Adrenal gland (tissue), 12 donors: ENCODE data around the gene ARHGAP26. TPM values are rescaled to one million over a fixed set of nuclear protein-coding genes. Genes with fewer than 3 reads are reported as not detected.

ENCODE experiments used
- DNase-seq, 7 donors: peaks; one replicate each; pipeline ENCODE4 v3.0.0-alpha.2; 2019 to 2020
- H3K27ac ChIP-seq, 5 donors: fragments of 200-600 bp; sonication (generic) in 4 of 5; 1 replicate in 3 of 5; 2 replicates in 2 of 5; pipeline versions ENCODE4 v1.5.1 to v1.8.0; 2016 to 2020; ENCODE audit warnings: mild to moderate bottlenecking in 1 of 5
- H3K27me3 ChIP-seq: fragments of 200-600 bp; 2 replicates; pipeline ENCODE4 v1.8.0; 2021
- H3K36me3 ChIP-seq, 2 donors: fragments of 200-600 bp; replicated peaks in 1 of 2; 1 replicate in 1 of 2; 2 replicates in 1 of 2; pipeline versions ENCODE4 v1.5.1 to v1.8.0; 2018 to 2022
- H3K4me1 ChIP-seq, 2 donors: fragments of 200-600 bp; replicated peaks in 1 of 2; 1 replicate in 1 of 2; 2 replicates in 1 of 2; pipeline versions ENCODE4 v1.5.1 to v1.8.0; 2018 to 2021
- H3K4me3 ChIP-seq, 4 donors: fragments of 200-600 bp; sonication (generic) in 3 of 4; one replicate each; pipeline ENCODE4 v1.5.1; 2016 to 2018
- H3K9me3 ChIP-seq, 3 donors: fragments of 200-600 bp; sonication (generic) in 1 of 3; replicated peaks in 1 of 3; 1 replicate in 2 of 3; 2 replicates in 1 of 3; pipeline versions ENCODE4 v1.5.1 to v1.8.0; 2016 to 2021
- POLR2A ChIP-seq, 2 donors: fragments of 450-650 bp; IDR thresholded peaks; one replicate each; pipeline ENCODE4 v1.6.1; 2017; ENCODE audit warnings: antibody characterized with exemption in 2 of 2, mild to moderate bottlenecking in 2 of 2, moderate library complexity in 1 of 2
- WGBS, 4 donors: extraction: QIAGEN DNeasy Blood & Tissue Kit in 2 of 4; methylation state at CpG; one replicate each; pipeline versions ENCODE4 v1.1.5 to v1.1.7; 2013 to 2017; 5-methylcytosine and 5-hydroxymethylcytosine counted together
- intact Hi-C, 2 donors: fragments of 100-400 bp; cut with DNase I; formaldehyde crosslinking; loops; one replicate each; pipeline versions ENCODE4 v1.14.1 to v1.15.0; 2022 to 2023
- polyA plus RNA-seq, 3 donors: library from polyadenylated mRNA; stranded (reverse); fragments of 200-250 nt in 2 of 3; fragments of 350-450 nt in 1 of 3; fragmentation: Illumina TruSeq in 1 of 3; extraction: RNeasy Lipid Tissue Mini Kit (QIAGEN cat#74804) in 1 of 3; gene quantifications; one replicate each; pipeline ENCODE4 v1.2.3, GENCODE V29; 2013 to 2014
- total RNA-seq, 9 donors: library from RNA; depleted of rRNA in 4 of 9; stranded (reverse); fragments of >200 nt in 4 of 9; fragments of 120-200 nt in 1 of 9; fragmentation: NEBNext Ultra II Directional in 1 of 9; extraction: Animal tissue kit (Norgen Biotek cat#: 25700) in 1 of 9; gene quantifications; one replicate each; pipeline versions ENCODE4 v1.1.0 to v1.2.4, GENCODE V29; 2013 to 2023
- TF ChIP-seq, protein P1 (sequence below), 6 experiments: fragments of 450-650 bp in 4 of 6; fragments of 200-600 bp in 2 of 6; sonication (generic) in 1 of 6; IDR thresholded peaks; 1 replicate in 5 of 6; 2 replicates in 1 of 6; pipeline versions ENCODE4 v1.5.1 to v1.8.0; 2016 to 2021; ENCODE audit warnings: antibody characterized with exemption in 6 of 6, mild to moderate bottlenecking in 2 of 6, moderate library complexity in 1 of 6
- donor health status: healthy with polysubstance abuse.
- donor health status: Bipolar disorder and iron deficiency.
- donor health status: DM: yes; HTN: yes; CAD: no.
- donor health status: DM: no; HTN: no; CAD: no.
- donor health status: DM: no; HTN: no; CAD: no.
- donor health status: DM: yes; HTN: yes; CAD: no.

ARHGAP26 gene
- total and polyA plus RNA-seq, 12 donors, result 3.0 to 21.7 (median 10.8) TPM

DNA sequence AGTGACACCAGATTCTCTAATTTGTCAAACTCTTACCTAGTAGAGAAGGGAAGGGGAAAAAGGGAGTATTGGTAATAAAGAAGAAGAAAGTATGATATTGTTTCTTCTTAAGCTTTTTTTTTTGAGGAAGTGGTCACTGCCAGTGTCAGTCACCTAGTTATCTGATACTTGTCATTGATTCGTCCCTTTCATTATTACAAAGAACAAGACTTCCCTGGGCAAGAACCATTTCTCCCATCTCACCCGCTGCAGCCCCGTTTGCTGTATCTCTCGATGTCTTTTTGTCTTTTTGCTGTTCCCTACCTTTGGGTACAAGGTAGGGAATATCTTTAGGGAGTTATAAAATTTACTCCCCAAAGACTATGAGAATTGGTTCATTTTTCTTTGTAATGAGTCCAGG lies 249.0 kb downstream of the ARHGAP26 start:
- TF ChIP-seq, protein P1, sequence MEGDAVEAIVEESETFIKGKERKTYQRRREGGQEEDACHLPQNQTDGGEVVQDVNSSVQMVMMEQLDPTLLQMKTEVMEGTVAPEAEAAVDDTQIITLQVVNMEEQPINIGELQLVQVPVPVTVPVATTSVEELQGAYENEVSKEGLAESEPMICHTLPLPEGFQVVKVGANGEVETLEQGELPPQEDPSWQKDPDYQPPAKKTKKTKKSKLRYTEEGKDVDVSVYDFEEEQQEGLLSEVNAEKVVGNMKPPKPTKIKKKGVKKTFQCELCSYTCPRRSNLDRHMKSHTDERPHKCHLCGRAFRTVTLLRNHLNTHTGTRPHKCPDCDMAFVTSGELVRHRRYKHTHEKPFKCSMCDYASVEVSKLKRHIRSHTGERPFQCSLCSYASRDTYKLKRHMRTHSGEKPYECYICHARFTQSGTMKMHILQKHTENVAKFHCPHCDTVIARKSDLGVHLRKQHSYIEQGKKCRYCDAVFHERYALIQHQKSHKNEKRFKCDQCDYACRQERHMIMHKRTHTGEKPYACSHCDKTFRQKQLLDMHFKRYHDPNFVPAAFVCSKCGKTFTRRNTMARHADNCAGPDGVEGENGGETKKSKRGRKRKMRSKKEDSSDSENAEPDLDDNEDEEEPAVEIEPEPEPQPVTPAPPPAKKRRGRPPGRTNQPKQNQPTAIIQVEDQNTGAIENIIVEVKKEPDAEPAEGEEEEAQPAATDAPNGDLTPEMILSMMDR (IDR thresholded peaks at IDR 0.05), result no peak
- TF ChIP-seq POLR2A (IDR thresholded peaks at IDR 0.05), result no peak
- Histone ChIP-seq H3K4me1 (peaks cover 0 to 22% of the 10 kb centered on the region in 2 donors), H3K4me3 (no peak overlapping the region), H3K27me3 (no peaks in the 10 kb centered on the region), H3K9me3 (no peaks in the 10 kb centered on the region), H3K36me3 (no peaks in the 10 kb centered on the region), H3K27ac (no peak overlapping the region)
- intact Hi-C loops, result no loop called here
- whole genome bisulfite sequencing, 4 donors, result 87 to 94% (median 90%) methylated on average over 4 of the region's 4 CpGs
- no peak for DNase-seq

DNA sequence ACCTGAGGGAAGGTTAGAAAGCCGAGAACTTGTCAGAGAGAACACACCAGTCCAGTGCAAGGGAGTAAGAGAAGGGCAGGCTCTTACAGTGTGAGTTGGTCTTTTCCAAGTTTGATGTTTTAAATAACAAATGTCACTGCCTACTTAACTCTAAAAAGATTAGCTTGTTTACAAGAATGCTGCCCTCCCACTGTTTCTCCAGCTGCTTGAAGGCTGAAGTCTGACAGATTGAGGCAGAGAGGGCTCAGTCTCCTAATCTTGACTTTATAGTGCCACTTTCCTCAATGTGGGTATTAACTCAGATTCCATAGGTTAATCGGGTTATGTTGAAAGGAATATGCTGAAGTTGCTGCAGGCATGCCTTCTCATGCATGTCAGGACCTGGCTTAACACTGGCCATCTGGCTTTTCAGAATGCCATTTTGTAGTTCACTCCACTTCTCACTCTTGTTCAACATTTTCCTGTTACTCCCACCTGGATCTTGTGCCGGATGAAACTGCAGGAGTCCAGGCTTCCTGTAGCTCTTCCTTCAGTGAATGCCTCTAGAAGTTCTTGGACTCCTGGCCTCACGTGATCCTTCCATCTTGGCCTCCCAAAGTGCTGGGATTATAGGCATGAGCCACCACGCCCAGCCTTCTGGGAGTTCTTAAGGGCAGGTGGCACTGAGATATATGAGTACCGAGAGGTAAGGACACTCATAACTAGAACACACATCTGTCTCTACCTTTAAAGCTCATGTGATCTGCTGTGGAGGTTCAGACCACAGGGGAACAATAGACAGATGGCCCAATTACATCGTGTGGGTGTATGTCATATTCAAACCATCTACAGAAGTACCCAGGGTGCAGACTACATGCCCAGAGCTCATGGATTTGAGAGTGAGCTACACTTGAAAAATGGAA lies 249.7 kb downstream of the ARHGAP26 start:
- WGBS, 4 donors, result 85 to 88% (median 87%) methylated on average over 7 of the region's 7 CpGs
- TF ChIP-seq POLR2A (IDR thresholded peaks at IDR 0.05), result no peak
- TF ChIP-seq, protein P1 (IDR thresholded peaks at IDR 0.05), result no peak
- intact Hi-C loops, result no loop called here

DNA sequence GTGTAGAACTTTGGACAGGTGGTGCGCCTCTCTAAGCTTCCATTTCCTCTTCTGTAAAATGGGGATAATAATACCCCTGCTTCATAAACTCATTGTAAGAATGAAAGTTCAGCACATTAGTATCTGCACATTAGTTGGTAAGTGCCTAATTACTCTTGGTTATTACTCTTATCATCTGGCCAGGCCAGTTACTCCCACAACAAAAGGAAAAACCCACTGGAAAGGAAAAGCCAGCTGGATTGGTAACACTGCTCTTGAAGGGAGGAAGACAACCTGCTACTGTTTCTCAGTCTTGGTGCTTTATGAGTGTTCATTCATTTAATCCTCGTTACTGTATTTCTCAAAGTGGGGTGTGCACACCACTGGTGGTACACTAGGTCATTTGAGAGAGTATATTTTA lies 251.4 kb downstream of the ARHGAP26 start:
- Histone ChIP-seq H3K4me1 (peaks cover 0 to 22% of the 10 kb centered on the region in 2 donors), H3K36me3 (no peaks in the 10 kb centered on the region), H3K27me3 (no peaks in the 10 kb centered on the region), H3K9me3 (no peaks in the 10 kb centered on the region), H3K27ac (no peak overlapping the region), H3K4me3 (no peak overlapping the region)
- intact Hi-C loops, result no loop called here
- TF ChIP-seq POLR2A (IDR thresholded peaks at IDR 0.05), result no peak
- TF ChIP-seq, protein P1 (IDR thresholded peaks at IDR 0.05), result no peak
- 91 to 98% (median 96%) methylated on average over 2 of the region's 2 CpGs for WGBS, 4 donors
- DNase-seq, result no peak

More for the DNA sequence above, 249.7 kb downstream of the ARHGAP26 start:
- Histone ChIP-seq H3K27ac (no peak overlapping the region), H3K4me1 (peaks cover 0 to 22% of the 10 kb centered on the region in 2 donors), H3K27me3 (no peaks in the 10 kb centered on the region), H3K36me3 (no peaks in the 10 kb centered on the region), H3K9me3 (no peaks in the 10 kb centered on the region), H3K4me3 (no peak overlapping the region)
- no peak for DNase-seq

DNA sequence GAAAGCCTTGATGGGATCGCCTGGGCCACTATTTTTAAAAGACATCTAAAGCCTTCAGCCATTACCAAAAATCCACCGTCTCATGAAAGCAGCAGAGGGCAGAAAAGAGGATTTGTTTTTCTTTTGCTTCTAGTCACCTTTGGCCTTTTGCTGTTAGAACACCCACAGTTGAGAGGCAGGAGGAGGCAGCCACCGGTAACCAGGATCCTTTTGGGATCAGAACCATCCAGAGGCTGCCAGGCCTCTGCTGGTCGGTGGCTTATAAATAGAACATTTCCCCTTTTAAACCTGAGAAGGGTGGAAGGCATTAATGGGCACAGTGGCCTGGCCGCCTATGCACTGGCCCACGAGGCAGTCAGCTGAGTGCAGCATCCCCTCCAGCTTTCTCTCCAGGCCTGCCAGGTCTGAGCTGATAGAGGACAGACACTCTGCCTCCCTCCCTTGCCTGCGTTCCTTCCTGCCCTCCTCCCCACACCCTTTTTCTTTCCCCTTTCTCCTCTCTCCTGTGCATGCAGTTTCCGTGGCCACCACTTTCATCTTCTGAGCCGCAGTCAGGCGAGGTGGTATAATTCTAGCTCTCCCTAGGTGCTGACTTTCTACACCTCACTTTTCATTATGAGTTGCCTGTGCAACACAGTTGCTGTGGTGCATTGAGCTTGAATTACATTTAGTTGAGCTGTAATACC lies 253.4 kb downstream of the ARHGAP26 start:
- peak in 1 of 7 donors; percentile 68 for DNase-seq
- intact Hi-C loops, result no loop called here
- Histone ChIP-seq H3K9me3 (no peaks in the 10 kb centered on the region), H3K27ac (peak overlapping the region in 1 of 5 donors; percentile 38), H3K27me3 (no peaks in the 10 kb centered on the region), H3K36me3 (no peaks in the 10 kb centered on the region), H3K4me3 (no peak overlapping the region), H3K4me1 (peaks cover 0 to 15% of the 10 kb centered on the region in 2 donors)
- 54 to 66% (median 58%) methylated on average over 10 of the region's 10 CpGs for WGBS, 4 donors
- TF ChIP-seq, protein P1 (IDR thresholded peaks at IDR 0.05), result no peak
- TF ChIP-seq POLR2A (IDR thresholded peaks at IDR 0.05), result no peak
